Thoracic aorta (tissue), 2 donors: ENCODE measurements around the gene CHD6. TPM values are rescaled to one million over a fixed set of nuclear protein-coding genes. Genes with fewer than 3 reads are reported as not detected.

Experiments used
- ATAC-seq: fragments of 150-250 bp; one replicate; pipeline ENCODE4 v1.8.0; 2017; ENCODE audit warnings: low read depth; ENCODE audit not compliant: insufficient number of reproducible peaks, low FRiP score
- DNase-seq: peaks from one replicate; pipeline ENCODE4 v3.0.0-alpha.2; 2020; ENCODE audit warnings: low spot score
- H3K27ac ChIP-seq, 2 donors: fragments of 200-600 bp; sonication (generic); 1 replicate in 1 of 2; 2 replicates in 1 of 2; pipeline ENCODE4 v1.5.1; 2016; ENCODE audit warnings: mild to moderate bottlenecking in 2 of 2, moderate library complexity in 2 of 2
- H3K27me3 ChIP-seq: fragments of 200-600 bp; sonication (generic); replicated peaks from 2 replicates; pipeline ENCODE4 v1.6.0; 2016; ENCODE audit warnings: mild to moderate bottlenecking; ENCODE audit not compliant: insufficient read depth
- H3K36me3 ChIP-seq: fragments of 200-600 bp; sonication (generic); one replicate; pipeline ENCODE4 v1.5.1; 2016
- H3K4me1 ChIP-seq, 2 donors: fragments of 200-600 bp; sonication (generic); 1 replicate in 1 of 2; 2 replicates in 1 of 2; pipeline versions ENCODE4 v1.5.1 to v1.6.0; 2016; ENCODE audit warnings: low read depth in 2 of 2, mild to moderate bottlenecking in 1 of 2; ENCODE audit not compliant: control insufficient read depth in 1 of 2
- H3K4me3 ChIP-seq: fragments of 200-600 bp; sonication (generic); 2 replicates; pipeline ENCODE4 v1.5.1; 2016; ENCODE audit warnings: mild to moderate bottlenecking
- H3K9me3 ChIP-seq: fragments of 200-600 bp; sonication (generic); 2 replicates; pipeline ENCODE4 v1.5.1; 2016
- total RNA-seq, 2 donors: library from RNA; depleted of rRNA; stranded (reverse); fragments of >200 nt; gene quantifications; one replicate each; pipeline versions ENCODE4 v1.1.0 to v1.2.3, GENCODE V29; 2016
- TF ChIP-seq, protein P1 (sequence below): fragments of 200-600 bp; sonication (generic); IDR thresholded peaks from one replicate; pipeline ENCODE4 v1.5.1; 2019; ENCODE audit warnings: antibody characterized with exemption

Gene CHD6
- total RNA-seq, 2 donors from 2014 or later, result 43.9 to 44.6 TPM

DNA sequence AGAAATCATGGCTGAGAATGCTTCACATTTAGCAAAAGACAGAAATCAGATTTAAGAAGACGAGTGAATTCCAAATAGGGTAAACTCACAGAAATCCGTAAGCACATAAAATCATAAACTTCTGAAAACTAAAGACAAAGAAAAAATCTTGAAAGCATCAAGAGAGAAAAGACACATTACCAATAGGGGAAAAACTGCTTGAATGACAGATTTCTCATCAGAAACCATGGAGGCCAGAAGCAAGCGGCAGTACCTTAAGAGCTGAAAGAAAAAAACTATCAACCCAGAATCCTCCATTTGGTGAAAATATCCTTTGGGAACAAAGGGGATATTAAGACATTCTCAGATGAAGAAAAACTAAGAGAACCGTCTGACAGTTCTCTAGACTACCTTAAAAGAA is 185.0 kb downstream of the CHD6 start:
- TF ChIP-seq, protein P1, sequence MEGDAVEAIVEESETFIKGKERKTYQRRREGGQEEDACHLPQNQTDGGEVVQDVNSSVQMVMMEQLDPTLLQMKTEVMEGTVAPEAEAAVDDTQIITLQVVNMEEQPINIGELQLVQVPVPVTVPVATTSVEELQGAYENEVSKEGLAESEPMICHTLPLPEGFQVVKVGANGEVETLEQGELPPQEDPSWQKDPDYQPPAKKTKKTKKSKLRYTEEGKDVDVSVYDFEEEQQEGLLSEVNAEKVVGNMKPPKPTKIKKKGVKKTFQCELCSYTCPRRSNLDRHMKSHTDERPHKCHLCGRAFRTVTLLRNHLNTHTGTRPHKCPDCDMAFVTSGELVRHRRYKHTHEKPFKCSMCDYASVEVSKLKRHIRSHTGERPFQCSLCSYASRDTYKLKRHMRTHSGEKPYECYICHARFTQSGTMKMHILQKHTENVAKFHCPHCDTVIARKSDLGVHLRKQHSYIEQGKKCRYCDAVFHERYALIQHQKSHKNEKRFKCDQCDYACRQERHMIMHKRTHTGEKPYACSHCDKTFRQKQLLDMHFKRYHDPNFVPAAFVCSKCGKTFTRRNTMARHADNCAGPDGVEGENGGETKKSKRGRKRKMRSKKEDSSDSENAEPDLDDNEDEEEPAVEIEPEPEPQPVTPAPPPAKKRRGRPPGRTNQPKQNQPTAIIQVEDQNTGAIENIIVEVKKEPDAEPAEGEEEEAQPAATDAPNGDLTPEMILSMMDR, result no peak
- peaks cover 0 to 7% of the 10 kb centered on the region in 2 donors for H3K4me1 ChIP-seq
- H3K9me3 ChIP-seq, result no peaks in the 10 kb centered on the region
- H3K4me3 ChIP-seq, result no peak overlapping the region
- DNase-seq (no peak), ATAC-seq (no peak)
- no peak overlapping the region for H3K27ac ChIP-seq
- H3K27me3 ChIP-seq, result no peaks in the 10 kb centered on the region
- H3K36me3 ChIP-seq, result peaks cover 18% of the 10 kb centered on the region

DNA sequence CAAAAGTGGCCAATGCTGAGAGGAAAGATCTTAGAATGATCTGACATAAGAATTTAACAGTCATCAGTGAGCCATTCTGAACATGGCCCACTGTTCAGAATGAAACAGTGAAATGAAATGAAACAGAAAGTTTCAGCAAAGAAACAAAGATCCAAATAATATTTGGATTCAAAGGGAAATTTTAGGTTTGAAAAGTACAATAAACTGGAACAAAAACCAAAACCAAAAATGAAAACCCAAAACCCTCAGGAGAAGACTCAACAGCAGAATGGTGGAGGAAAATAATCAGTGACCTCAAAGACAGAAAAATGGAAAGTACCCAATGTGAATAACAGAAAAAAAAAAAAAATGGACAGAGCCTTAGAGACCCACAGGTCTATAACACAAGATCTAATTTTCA is 185.4 kb downstream of the CHD6 start:
- Histone ChIP-seq H3K36me3 (peaks cover 17% of the 10 kb centered on the region), H3K9me3 (no peaks in the 10 kb centered on the region), H3K4me3 (no peak overlapping the region), H3K27ac (no peak overlapping the region), H3K27me3 (no peaks in the 10 kb centered on the region), H3K4me1 (peaks cover 0 to 7% of the 10 kb centered on the region in 2 donors)
- DNase-seq, result no peak
- TF ChIP-seq, protein P1, result no peak
- no peak for ATAC-seq

DNA sequence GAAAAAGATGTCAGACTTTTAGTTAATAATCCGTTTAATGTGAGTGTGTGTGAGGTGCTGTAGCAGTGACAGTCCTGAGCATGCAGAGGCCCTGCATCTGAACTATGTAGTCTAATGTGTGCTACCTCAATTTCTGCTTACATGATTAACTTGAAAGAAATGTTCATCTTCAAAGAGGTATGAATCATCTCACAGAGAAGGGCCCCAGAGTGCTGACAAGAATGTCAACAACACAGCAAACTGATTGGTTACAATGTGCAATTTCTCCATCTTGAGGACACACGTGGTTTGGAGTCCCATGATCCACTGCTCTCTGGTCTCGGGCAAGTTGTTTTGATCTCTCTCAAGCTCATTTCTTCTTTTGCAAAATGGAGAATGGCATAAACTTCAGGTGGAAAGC is 189.9 kb downstream of the CHD6 start:
- Histone ChIP-seq H3K4me3 (no peak overlapping the region), H3K4me1 (peaks cover 0 to 7% of the 10 kb centered on the region in 2 donors), H3K27ac (no peak overlapping the region), H3K36me3 (peaks cover 14% of the 10 kb centered on the region), H3K9me3 (no peaks in the 10 kb centered on the region), H3K27me3 (no peaks in the 10 kb centered on the region)
- TF ChIP-seq, protein P1, result no peak
- DNase-seq (no peak), ATAC-seq (no peak)

DNA sequence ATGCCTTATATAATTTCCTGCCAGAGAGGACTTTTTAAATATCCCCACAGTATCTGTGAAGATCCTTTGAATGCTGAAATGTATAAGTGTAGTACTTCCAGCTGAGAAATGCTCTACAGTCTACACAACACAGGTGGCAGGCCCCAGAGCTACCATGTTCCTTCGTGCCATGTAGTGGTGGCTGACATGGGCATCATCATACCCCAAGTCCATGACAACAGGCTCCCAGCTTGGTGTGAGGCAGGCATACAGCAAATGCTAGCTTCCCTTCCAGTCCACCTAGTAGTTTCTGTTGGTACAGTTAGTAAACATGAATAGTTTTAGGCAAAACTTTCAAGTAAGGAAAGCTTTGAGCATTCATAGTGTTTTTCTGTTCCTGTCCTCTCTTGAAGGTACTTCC is 190.3 kb downstream of the CHD6 start:
- H3K9me3 ChIP-seq, result no peaks in the 10 kb centered on the region
- ATAC-seq, result no peak
- H3K27ac ChIP-seq, result no peak overlapping the region
- TF ChIP-seq, protein P1, result no peak
- H3K36me3 ChIP-seq, result peaks cover 14% of the 10 kb centered on the region
- H3K4me1 ChIP-seq, result peaks cover 0 to 7% of the 10 kb centered on the region in 2 donors
- no peaks in the 10 kb centered on the region for H3K27me3 ChIP-seq
- H3K4me3 ChIP-seq, result no peak overlapping the region
- DNase-seq, result no peak

- Histone ChIP-seq H3K4me1 (peaks cover 0 to 7% of the 10 kb centered on the region in 2 donors), H3K4me3 (no peak overlapping the region), H3K27me3 (no peaks in the 10 kb centered on the region), H3K27ac (no peak overlapping the region), H3K9me3 (no peaks in the 10 kb centered on the region), H3K36me3 (peaks cover 21% of the 10 kb centered on the region)
- TF ChIP-seq, protein P1, result no peak
- no peak for DNase-seq
- ATAC-seq, result no peak
Measured at GRCh38 chr20:41426976-41427375, 191.2 kb downstream of the CHD6 start.
